NCI-H1694 treated with DMSO at 0.1 percent for 48 hours (cell line): ENCODE results near the gene FAM174C.
A peak's percentile ranks its signal among the peaks of the same experiment; 100 is the strongest.

Experiments
- DNase-seq: peaks from one replicate; lab custom pipeline; 2025; lab: John Stamatoyannopoulos, UW

The FAM174C gene

DNA sequence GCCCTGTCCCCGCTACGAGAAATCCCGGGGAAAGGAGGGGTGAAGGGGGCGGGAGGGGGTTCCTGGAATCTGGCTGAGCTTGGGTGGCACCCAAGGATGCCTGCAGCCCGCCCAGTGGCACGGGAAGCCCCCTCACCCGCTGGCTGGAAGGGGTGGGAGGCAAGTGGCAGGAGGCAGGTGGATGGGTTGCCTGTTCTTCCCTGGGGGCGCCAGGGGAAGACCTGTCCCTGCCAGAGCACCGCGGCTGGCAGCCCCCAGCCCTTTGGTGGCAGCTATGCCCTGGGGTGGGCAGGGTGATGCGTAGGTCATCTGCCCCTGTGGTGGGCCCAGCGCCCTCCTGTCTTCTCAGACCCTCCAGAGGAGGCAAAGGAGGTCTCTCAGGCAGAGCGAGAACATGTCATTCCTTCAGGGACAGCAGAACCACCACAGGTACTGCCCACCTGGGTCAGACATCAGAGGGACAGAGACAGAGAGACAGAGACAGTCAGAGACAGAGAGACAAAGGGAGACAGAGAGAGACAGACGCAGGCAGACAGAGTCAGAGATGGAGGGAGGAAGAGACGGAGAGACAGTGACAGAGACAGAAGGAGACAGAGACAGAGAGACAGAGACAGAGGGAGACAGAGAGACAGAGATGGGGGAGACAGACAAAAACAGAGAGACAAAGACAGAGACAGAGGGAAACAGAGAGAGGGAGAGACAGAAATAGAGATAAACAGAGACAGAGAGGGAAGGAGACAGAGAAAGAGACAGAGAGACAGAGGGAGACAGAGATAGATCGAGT lies 47.1 kb downstream of the FAM174C start:
- no peak for DNase-seq

DNA sequence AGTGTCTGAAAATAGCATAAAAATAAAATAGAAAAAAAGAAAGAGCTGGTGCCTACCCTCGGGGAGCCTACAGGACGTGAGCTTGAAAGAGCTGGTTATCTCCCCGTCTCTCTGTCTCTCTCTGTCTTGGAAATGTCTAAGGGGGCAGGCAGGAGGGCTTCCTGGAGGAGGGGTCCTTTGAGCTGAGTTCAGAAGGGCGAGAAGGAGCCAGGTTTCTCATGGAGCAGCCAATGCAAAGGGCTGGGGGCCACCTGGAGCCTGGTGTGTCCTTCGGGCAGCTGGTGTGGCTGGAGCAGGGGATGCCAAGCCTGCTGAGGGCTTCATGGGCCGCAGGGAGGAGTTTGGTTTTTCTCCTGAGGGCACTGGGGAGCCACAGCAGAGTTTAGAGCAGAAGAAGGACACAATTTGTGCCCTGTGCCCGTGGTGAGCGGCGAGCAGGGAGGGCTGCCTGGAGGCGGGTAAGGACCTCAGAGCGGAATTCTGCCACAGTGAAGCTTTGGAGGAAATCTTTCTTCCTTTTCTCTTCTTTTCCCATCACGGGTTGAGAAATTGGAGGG lies 49.0 kb downstream of the FAM174C start:
- no peak for DNase-seq

DNA sequence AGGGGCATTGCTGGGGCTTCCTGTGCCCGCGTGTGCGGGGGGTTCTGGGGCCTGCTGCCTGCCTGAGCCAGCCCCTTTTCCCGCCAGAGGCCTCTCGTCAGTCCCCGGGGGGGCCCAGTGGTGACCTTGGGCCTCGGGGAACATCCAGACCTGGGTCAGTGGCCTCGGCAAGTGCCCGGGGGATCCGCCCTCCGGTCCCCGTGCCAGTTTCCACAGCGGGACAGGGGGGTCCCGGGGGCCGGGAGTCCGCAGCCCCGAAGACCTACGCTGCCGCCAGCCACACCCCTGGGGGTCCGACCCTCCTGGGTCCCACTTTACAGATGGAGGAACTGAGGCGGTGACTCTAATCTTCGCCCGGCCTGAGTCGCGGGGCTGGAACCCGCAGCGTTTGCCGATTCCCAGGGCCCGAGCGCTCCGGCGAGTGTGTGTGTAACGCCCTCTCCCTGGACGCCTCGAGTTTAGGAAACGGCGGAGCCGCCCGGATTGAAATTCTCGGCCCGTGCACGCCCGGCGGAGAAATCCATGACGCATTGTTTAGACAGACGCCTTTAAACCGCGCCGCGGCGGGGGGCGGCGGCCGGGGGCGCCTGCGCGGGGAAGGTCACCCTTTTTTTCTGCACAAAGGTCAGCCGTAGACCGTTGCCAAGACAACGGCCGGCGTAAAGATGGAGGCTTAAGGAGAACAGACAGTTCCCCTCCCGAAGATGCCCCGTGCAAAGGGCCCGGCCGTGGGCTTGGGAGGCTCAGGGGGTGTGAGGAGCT lies 49.7 kb downstream of the FAM174C start:
- DNase-seq: peak; percentile 13

DNA sequence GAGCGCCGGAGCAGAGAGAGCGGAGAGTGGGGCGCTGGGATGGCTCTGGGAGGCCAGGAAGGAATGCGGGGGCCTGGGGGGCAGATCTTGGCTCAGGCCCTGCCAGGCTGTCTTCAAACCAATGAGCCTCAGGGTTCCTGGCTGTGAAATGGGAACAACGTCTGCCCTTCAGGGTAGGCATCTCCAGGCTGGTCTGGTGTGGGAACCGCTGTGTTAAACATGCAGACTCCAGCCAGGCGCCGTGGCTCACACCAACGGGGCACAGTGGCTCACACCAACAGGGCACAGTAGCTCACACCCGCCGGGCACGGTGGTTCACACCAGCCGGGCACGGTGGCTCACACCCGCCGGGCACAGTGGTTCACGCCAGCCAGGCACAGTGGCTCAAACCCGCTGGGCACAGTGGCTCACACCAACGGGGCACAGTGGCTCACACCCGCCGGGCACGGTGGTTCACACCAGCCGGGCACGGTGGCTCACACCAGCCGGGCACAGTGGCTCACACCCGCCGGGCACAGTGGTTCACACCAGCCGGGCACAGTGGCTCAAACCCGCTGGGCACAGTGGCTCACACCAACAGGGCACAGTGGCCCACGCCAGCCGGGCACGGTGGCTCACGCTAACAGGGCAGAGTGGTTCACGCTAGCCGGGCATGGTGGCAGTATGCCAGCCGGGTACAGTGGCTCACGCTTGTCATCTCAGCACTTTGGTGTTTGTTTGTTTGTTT lies 50.4 kb downstream of the FAM174C start:
- DNase-seq: no peak

DNA sequence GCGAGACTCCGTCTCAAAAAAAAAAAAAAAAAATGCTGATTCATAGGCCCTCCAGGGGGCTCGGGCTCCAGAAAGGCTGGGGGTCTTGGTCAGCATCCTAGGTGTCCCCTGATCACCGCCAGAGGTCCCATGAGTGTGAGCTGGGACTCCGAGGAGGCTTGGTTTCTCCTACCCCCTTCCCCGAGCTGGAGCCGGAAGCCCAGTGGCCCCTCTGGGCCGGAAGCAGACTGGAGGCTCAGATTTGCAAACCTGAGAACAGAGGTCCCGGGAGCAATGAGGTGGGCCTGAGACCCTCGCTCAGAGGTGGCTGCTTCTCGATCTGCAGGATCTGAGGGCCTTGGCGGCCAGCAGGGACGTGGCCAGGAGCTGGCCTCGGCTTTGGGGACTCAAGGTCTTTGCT lies 51.8 kb downstream of the FAM174C start:
- DNase-seq: no peak
